Osteoblast (primary cell): ENCODE measurements around the gene CPEB4. TPM values are rescaled to one million over a fixed set of nuclear protein-coding genes. Genes with fewer than 3 reads are reported as not detected.

ENCODE experiments used
- DNase-seq: peaks from one replicate; pipeline ENCODE4 v3.0.0; 2011; ENCODE audit warnings: low spot score, mixed read lengths; ENCODE audit not compliant: insufficient read length; ENCODE audit errors: missing footprints
- H2AFZ ChIP-seq: 2 replicates; pipeline ENCODE4 v1.6.0; 2011; ENCODE audit warnings: mild to moderate bottlenecking, low read length
- H3K27ac ChIP-seq: 2 replicates; pipeline ENCODE4 v1.5.1; 2011; ENCODE audit warnings: mild to moderate bottlenecking, low read depth, low read length, moderate library complexity
- H3K27me3 ChIP-seq: 2 replicates; pipeline ENCODE4 v1.6.0; 2012; ENCODE audit warnings: mild to moderate bottlenecking, control low read depth, inconsistent platforms, low read length, moderate library complexity; ENCODE audit not compliant: insufficient read depth
- H3K36me3 ChIP-seq: 2 replicates; pipeline ENCODE4 v1.5.1; 2011; ENCODE audit warnings: mild to moderate bottlenecking, low read length, control low read depth, moderate library complexity; ENCODE audit not compliant: insufficient read depth
- H3K4me1 ChIP-seq: 2 replicates; pipeline ENCODE4 v1.5.1; 2011; ENCODE audit warnings: mild to moderate bottlenecking, low read length, control low read depth, moderate library complexity; ENCODE audit not compliant: insufficient read depth
- H3K4me2 ChIP-seq: 2 replicates; pipeline ENCODE4 v1.6.0; 2011; ENCODE audit warnings: mild to moderate bottlenecking, low read length; ENCODE audit not compliant: insufficient read depth
- H3K4me3 ChIP-seq: fragments of 200-600 bp; sonication (generic); 3 replicates; pipeline ENCODE4 v1.5.1; 2012; ENCODE audit warnings: mild to moderate bottlenecking, low read length, inconsistent platforms; ENCODE audit not compliant: insufficient read depth
- H3K79me2 ChIP-seq: 2 replicates; pipeline ENCODE4 v1.6.0; 2012; ENCODE audit warnings: mild to moderate bottlenecking, low read length, control low read depth, inconsistent platforms; ENCODE audit not compliant: insufficient read depth
- H3K9me3 ChIP-seq: 2 replicates; pipeline ENCODE4 v1.5.1; 2011; ENCODE audit warnings: low read depth, low read length, control low read depth
- H4K20me1 ChIP-seq: 2 replicates; pipeline ENCODE4 v1.6.0; 2012; ENCODE audit warnings: mild to moderate bottlenecking, low read length, control low read depth; ENCODE audit not compliant: insufficient read depth
- CTCF ChIP-seq: IDR thresholded peaks from 2 replicates; pipeline ENCODE4 v1.5.1; 2011; ENCODE audit warnings: mild to moderate bottlenecking, low read depth, low read length, moderate library complexity; ENCODE audit errors: extremely low read depth
- total RNA-seq: library from RNA; depleted of rRNA; stranded (reverse); fragments of >200 nt; gene quantifications from 2 replicates; pipeline ENCODE4 v1.2.3, GENCODE V29; 2012

Gene CPEB4
- total RNA-seq, 1 donor = 41.6 TPM

GRCh38 chr5:173933901-173934300, 45.8 kb downstream of the CPEB4 start:
- Histone ChIP-seq H3K4me1 (no peaks in the 10 kb centered on the region), H4K20me1 (peaks cover 4% of the 10 kb centered on the region), H2AFZ (no peak overlapping the region), H3K4me3 (no peak overlapping the region), H3K79me2 (peaks cover 27% of the 10 kb centered on the region), H3K4me2 (no peak overlapping the region), H3K27ac (no peak overlapping the region), H3K27me3 (no peaks in the 10 kb centered on the region), H3K36me3 (no peaks in the 10 kb centered on the region), H3K9me3 (no peaks in the 10 kb centered on the region)
- no peak for TF ChIP-seq CTCF
- DNase-seq = no peak

- Histone ChIP-seq H3K27me3 (no peaks in the 10 kb centered on the region), H3K4me1 (no peaks in the 10 kb centered on the region), H3K27ac (no peak overlapping the region), H3K79me2 (peaks cover 23% of the 10 kb centered on the region), H3K9me3 (no peaks in the 10 kb centered on the region), H2AFZ (no peak overlapping the region), H3K4me2 (no peak overlapping the region), H3K36me3 (no peaks in the 10 kb centered on the region), H3K4me3 (no peak overlapping the region), H4K20me1 (peaks cover 4% of the 10 kb centered on the region)
- TF ChIP-seq CTCF = no peak
- DNase-seq = no peak
These were observed 47.2 kb downstream of the CPEB4 start for GRCh38 chr5:173935396-173935795.

- peaks cover 4% of the 10 kb centered on the region for H4K20me1 ChIP-seq
- no peak for DNase-seq
- H2AFZ ChIP-seq = no peak overlapping the region
- no peak overlapping the region for H3K4me3 ChIP-seq
- H3K9me3 ChIP-seq = no peaks in the 10 kb centered on the region
- peaks cover 5% of the 10 kb centered on the region for H3K36me3 ChIP-seq
- H3K27ac ChIP-seq = no peak overlapping the region
- H3K4me1 ChIP-seq = no peaks in the 10 kb centered on the region
- H3K27me3 ChIP-seq = no peaks in the 10 kb centered on the region
- H3K79me2 ChIP-seq = peaks cover 19% of the 10 kb centered on the region
- no peak overlapping the region for H3K4me2 ChIP-seq
- TF ChIP-seq CTCF = no peak
These were observed 52.1 kb downstream of the CPEB4 start for GRCh38 chr5:173940269-173940668.

- no peak overlapping the region for H3K27ac ChIP-seq
- H3K4me3 ChIP-seq = no peak overlapping the region
- no peaks in the 10 kb centered on the region for H3K9me3 ChIP-seq
- no peaks in the 10 kb centered on the region for H3K27me3 ChIP-seq
- no peak for DNase-seq
- no peak overlapping the region for H2AFZ ChIP-seq
- no peak overlapping the region for H3K4me2 ChIP-seq
- H3K36me3 ChIP-seq = peaks cover 10% of the 10 kb centered on the region
- H3K79me2 ChIP-seq = peaks cover 19% of the 10 kb centered on the region
- H4K20me1 ChIP-seq = peaks cover 4% of the 10 kb centered on the region
- TF ChIP-seq CTCF = no peak
- no peaks in the 10 kb centered on the region for H3K4me1 ChIP-seq
These were observed 53.0 kb downstream of the CPEB4 start for GRCh38 chr5:173941102-173941501.
